IMR-90 (cell line): ENCODE results near the gene CAPZA2.

Experiments
- BHLHE40 ChIP-seq: fragments of 150-350 bp; IDR thresholded peaks from 2 replicates; pipeline ENCODE4 v1.6.1; 2016; ENCODE audit warnings: mild to moderate bottlenecking, low read depth, low read length
- CEBPB ChIP-seq: IDR thresholded peaks from 2 replicates; pipeline ENCODE4 v1.6.1; 2012; ENCODE audit warnings: low read depth, low read length, improper control_type of control experiment
- CHD1 ChIP-seq: IDR thresholded peaks from 2 replicates; pipeline ENCODE4 v1.6.1; 2012; ENCODE audit warnings: low read depth, low read length, improper control_type of control experiment
- CTCF ChIP-seq: conservative IDR thresholded peaks from 2 replicates; pipeline ENCODE4 v1.5.1; 2012; ENCODE audit warnings: mild to moderate bottlenecking, low read depth, low read length, improper control_type of control experiment
- ELK1 ChIP-seq: fragments of 150-350 bp; IDR thresholded peaks from 2 replicates; pipeline ENCODE4 v1.6.1; 2016; ENCODE audit warnings: low read depth, mild to moderate bottlenecking, low read length, moderate library complexity, borderline replicate concordance
- MAFK ChIP-seq: IDR thresholded peaks from 2 replicates; pipeline ENCODE4 v1.6.1; 2012; ENCODE audit warnings: low read depth, low read length, improper control_type of control experiment
- MAZ ChIP-seq: IDR thresholded peaks from 2 replicates; pipeline ENCODE4 v1.6.1; 2012; ENCODE audit warnings: low read depth, mild to moderate bottlenecking, low read length, improper control_type of control experiment, moderate library complexity, borderline replicate concordance
- POLR2A ChIP-seq: IDR thresholded peaks from 2 replicates; pipeline ENCODE4 v1.6.1; 2012; ENCODE audit warnings: mild to moderate bottlenecking, low read depth, low read length
- RAD21 ChIP-seq: IDR thresholded peaks from 2 replicates; pipeline ENCODE4 v1.6.1; 2012; ENCODE audit warnings: low read length, improper control_type of control experiment
- USF2 ChIP-seq: fragments of 150-350 bp; IDR thresholded peaks from 2 replicates; pipeline ENCODE4 v1.6.1; 2017; ENCODE audit warnings: mild to moderate bottlenecking, antibody characterized with exemption, low read length, low read depth

- TF ChIP-seq CTCF (no peak), POLR2A (no peak), RAD21 (no peak), CEBPB (no peak), MAZ (no peak), CHD1 (no peak), MAFK (no peak), USF2 (no peak), ELK1 (no peak), BHLHE40 (no peak)
These were observed 670 bp upstream of the CAPZA2 start for GRCh38 chr7:116861717-116862116.
